Hepatocyte (in vitro differentiated cells): ENCODE results near the gene POLD3.

Experiments used
- CTCF ChIP-seq: fragments of 200-600 bp; sonication (generic); IDR thresholded peaks from 2 replicates; pipeline ENCODE4 v1.5.1; 2016; ENCODE audit warnings: antibody characterized with exemption, mild to moderate bottlenecking; ENCODE audit not compliant: poor library complexity
- EZH2 ChIP-seq: fragments of 200-600 bp; sonication (generic); IDR thresholded peaks from 2 replicates; pipeline ENCODE4 v1.6.1; 2016; ENCODE audit warnings: antibody characterized with exemption, mild to moderate bottlenecking, borderline replicate concordance
- EZH2phosphoT487 ChIP-seq: fragments of 200-600 bp; sonication (generic); IDR thresholded peaks from one replicate; pipeline ENCODE4 v1.6.1; 2018; ENCODE audit warnings: antibody characterized with exemption, mild to moderate bottlenecking, low read depth, moderate library complexity; ENCODE audit not compliant: unreplicated experiment, severe bottlenecking

GRCh38 chr11:74680035-74680671 is 87.8 kb downstream of the POLD3 start:
- TF ChIP-seq CTCF = no peak
- no peak for TF ChIP-seq EZH2
- TF ChIP-seq EZH2phosphoT487 = no peak
